Gastrocnemius medialis (tissue), 4 donors: Measurements from ENCODE around the gene KRT15.
A peak's percentile ranks its signal among the peaks of the same experiment; 100 is the strongest.

Experiments
- CTCF ChIP-seq, 5 experiments: fragments of 450-650 bp in 3 of 5; fragments of 200-600 bp in 2 of 5; sonication (generic) in 2 of 5; IDR thresholded peaks in 4 of 5; conservative IDR thresholded peaks in 1 of 5; 1 replicate in 4 of 5; 2 replicates in 1 of 5; pipeline ENCODE4 v1.5.1; 2016 to 2019; ENCODE audit warnings: antibody characterized with exemption in 5 of 5, mild to moderate bottlenecking in 3 of 5, moderate library complexity in 3 of 5
- POLR2A ChIP-seq, 2 donors: fragments of 450-650 bp; IDR thresholded peaks; one replicate each; pipeline ENCODE4 v1.6.1; 2017; ENCODE audit warnings: antibody characterized with exemption in 2 of 2, mild to moderate bottlenecking in 2 of 2, moderate library complexity in 2 of 2

DNA sequence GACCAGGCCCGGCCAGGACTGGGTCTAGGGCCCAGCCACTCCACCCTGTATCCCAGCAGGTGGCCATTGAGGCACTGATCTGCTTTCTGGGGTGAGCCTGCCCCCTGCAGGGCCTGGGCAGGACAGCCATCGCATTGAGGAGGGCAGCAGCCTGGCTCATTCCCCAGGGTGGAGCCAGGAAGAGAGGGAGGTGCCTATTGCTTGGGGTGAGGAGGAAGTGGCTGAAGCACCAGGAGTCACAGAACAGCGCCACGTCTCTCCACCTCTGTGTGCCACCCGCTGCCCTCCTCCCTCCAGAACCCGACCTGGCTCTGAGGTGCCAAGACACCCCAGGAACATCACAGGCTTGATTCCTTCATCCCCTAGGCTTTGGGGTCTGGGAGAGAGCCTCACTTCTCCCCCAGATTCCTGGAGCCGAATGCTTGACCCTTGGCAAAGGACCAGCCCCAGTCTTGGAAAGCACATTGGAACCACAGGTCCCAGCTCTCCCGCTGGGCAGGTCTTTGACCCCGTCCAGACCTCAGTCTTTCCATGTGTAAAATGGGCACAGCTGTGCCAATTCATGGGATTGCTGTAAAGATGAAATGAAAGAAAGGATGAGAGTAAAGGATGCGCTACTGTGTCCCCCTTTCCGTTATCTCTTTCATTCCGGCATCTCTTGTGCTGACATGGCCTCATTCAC lies 21.7 kb downstream of the KRT15 start:
- no peak for TF ChIP-seq POLR2A (IDR thresholded peaks at IDR 0.05)
- peak in 4 of 5 experiments; percentile 40 to 57 (median 55) for TF ChIP-seq CTCF (IDR thresholded peaks at IDR 0.05 in 4 of 5, conservative IDR thresholded peaks at IDR 0.05 in 1 of 5)
